Activated T-helper 1 cell treated with anti-CD3 and anti-CD28 coated beads, Interleukin-12 subunit alpha, Interleukin-12 subunit beta, Interleukin-2, Interleukin-4 antibody, amounts not matched to agents 30 ng/mL and 10 ng/mL and 1 ng/mL, durations not matched to agents 14 hours and 24 hours and 36 hours (primary cell): ENCODE results near the gene PSME3. TPM values are rescaled to one million over a fixed set of nuclear protein-coding genes. Genes with fewer than 3 reads are reported as not detected.
A peak's percentile ranks its signal among the peaks of the same experiment; 100 is the strongest.

Experiments used
- DNase-seq: peaks from one replicate; pipeline ENCODE4 v3.0.0; 2021; ENCODE audit warnings: low spot score
- H3K27ac Mint-ChIP-seq: one replicate; pipeline ENCODE4 v1.8.0; 2021; ENCODE audit warnings: mild to moderate bottlenecking, mixed read lengths
- H3K27me3 Mint-ChIP-seq: one replicate; pipeline ENCODE4 v1.8.0; 2022; ENCODE audit warnings: mild to moderate bottlenecking, moderate library complexity, mixed read lengths; ENCODE audit not compliant: insufficient read depth
- H3K36me3 Mint-ChIP-seq: one replicate; pipeline ENCODE4 v1.8.0; 2021; ENCODE audit warnings: low read depth, mixed read lengths
- H3K4me1 Mint-ChIP-seq: one replicate; pipeline ENCODE4 v1.8.0; 2021; ENCODE audit warnings: low read depth, mixed read lengths
- H3K4me3 Mint-ChIP-seq: one replicate; pipeline ENCODE4 v1.8.0; 2021; ENCODE audit warnings: mild to moderate bottlenecking, moderate library complexity, mixed read lengths
- H3K9me3 Mint-ChIP-seq: one replicate; pipeline ENCODE4 v1.8.0; 2021; ENCODE audit warnings: mixed read lengths
- intact Hi-C: fragments of 100-400 bp; cut with micrococcal nuclease; formaldehyde crosslinking; loops from one replicate; pipeline ENCODE4 v1.15.1; 2024
- total RNA-seq: library from RNA; stranded (reverse); gene quantifications from 2 replicates; pipeline ENCODE4 v1.2.3, GENCODE V29; 2022

The PSME3 gene
- 217 and 220 TPM in 2 replicates for total RNA-seq

DNA sequence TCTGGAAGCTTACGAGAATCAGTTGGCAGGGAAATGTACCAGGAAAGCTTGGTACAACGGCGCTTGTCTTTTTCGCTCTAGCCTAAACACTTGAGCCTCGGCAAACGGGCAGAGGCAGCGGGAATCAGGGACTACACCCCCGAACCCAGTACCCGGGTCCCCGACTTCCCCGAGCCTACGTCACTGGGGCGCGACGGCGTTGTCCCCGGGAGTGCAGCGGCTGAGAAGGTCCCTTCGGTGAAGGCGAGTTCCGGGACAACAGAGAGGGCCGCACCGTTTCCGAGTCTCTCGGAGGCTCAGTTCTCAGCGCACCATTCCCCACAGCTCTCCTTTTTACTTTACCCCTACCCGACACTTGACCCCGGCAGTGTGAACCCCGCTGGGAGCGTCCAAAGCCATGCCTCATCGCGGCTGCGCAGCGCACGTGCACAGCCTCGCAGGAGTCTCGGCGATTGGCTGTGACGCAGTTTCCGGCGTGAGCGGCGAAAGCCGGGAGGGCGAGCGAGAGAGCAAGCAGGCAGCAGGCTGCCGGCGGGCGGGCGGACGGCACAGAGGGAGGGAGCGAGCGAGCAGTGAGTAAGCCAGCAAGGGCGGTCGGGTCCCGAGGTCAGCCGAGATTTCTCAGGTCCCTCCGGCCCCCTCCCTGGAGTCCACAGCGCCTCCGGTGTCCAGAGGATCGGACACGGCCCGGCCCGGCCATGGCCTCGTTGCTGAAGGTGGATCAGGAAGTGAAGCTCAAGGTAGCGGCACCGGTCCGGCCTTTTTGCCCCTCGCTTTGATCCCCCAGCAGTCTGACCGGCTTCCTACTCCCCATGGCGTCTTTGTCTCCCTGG, at the start of gene PSME3:
PSME3 (plus strand) TSS at position 464 of the 833 bp plus-strand sequence; CDS start at position 699, 235 bp downstream.
- peaks cover 4% of the 10 kb centered on the region for H3K27me3 Mint-ChIP-seq
- DNase-seq, result peak; percentile 88
- H3K4me3 Mint-ChIP-seq, result peak within 1 kb of the TSS; percentile 90
- peaks cover 23% of the 10 kb centered on the region for H3K4me1 Mint-ChIP-seq
- H3K36me3 Mint-ChIP-seq, result peaks cover 18% of the 10 kb centered on the region
- intact Hi-C loops, result loop anchor here (1.0 to 5.0 kb wide), 5 partner anchors 9 to 337 kb away; partner anchors contain the start of genes BECN1, BRCA1, PSMC3IP and PTGES3L
- H3K27ac Mint-ChIP-seq, result peak within 1 kb of the TSS; percentile 93
- H3K9me3 Mint-ChIP-seq, result no peaks in the 10 kb centered on the region

- Mint-ChIP-seq H3K9me3 (no peaks in the 10 kb centered on the region), H3K27ac (no peak overlapping the region)
These were observed 49.4 kb upstream of the PSME3 start for GRCh38 chr17:42783791-42784138.

GRCh38 chr17:42784409-42784808, 48.8 kb upstream of the PSME3 start:
- peaks cover 71% of the 10 kb centered on the region for H3K27me3 Mint-ChIP-seq
- peaks cover 12% of the 10 kb centered on the region for H3K36me3 Mint-ChIP-seq
- DNase-seq, result no peak
- no peak overlapping the region for H3K27ac Mint-ChIP-seq
- intact Hi-C loops, result loop anchor here (5.0 kb wide), 1 partner anchor 112 kb away; no protein-coding TSS in a partner anchor
- no peaks in the 10 kb centered on the region for H3K9me3 Mint-ChIP-seq
- no peak overlapping the region for H3K4me3 Mint-ChIP-seq
- peaks cover 12% of the 10 kb centered on the region for H3K4me1 Mint-ChIP-seq

More at GRCh38 chr17:42783791-42784138, 49.4 kb upstream of the PSME3 start:
- intact Hi-C loops, result loop anchor here (5.0 kb wide), 1 partner anchor 111 kb away; no protein-coding TSS in a partner anchor
- H3K4me1 Mint-ChIP-seq, result peaks cover 12% of the 10 kb centered on the region
- no peak for DNase-seq
- H3K4me3 Mint-ChIP-seq, result no peak overlapping the region
- H3K27me3 Mint-ChIP-seq, result peaks cover 66% of the 10 kb centered on the region
- peaks cover 17% of the 10 kb centered on the region for H3K36me3 Mint-ChIP-seq

DNA sequence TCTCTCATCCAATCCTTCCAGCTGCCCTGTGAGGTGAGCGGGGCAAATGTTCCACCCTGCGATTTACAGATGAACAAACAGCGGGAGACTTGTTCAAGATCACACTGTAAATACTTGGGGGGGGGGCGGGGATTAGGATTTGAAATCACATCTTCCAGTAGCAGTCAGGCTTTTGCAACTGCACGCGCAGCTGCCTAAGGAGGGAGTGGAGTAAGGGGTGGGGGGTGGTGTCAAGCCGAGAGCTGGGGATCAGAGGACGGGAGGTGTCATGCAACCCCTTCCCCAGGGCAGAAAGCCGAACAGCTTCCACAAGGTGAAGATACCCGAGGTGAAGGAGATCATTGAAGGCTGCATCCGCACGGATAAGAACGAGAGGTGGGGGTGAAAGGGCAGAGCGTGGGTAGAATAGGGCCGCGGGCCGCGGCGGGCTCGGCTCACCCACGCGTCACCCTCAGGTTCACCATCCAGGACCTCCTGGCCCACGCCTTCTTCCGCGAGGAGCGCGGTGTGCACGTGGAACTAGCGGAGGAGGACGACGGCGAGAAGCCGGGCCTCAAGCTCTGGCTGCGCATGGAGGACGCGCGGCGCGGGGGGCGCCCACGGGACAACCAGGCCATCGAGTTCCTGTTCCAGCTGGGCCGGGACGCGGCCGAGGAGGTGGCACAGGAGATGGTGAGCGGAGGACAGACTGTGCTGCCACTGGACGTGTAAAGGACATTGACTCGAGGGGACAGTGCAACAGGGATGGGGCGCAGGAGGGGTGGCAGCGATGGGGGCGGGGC, 48.2 kb upstream of the PSME3 start:
- H3K36me3 Mint-ChIP-seq, result peaks cover 6% of the 10 kb centered on the region
- H3K4me3 Mint-ChIP-seq, result no peak overlapping the region
- no peak overlapping the region for H3K27ac Mint-ChIP-seq
- no peak for DNase-seq
- no peaks in the 10 kb centered on the region for H3K9me3 Mint-ChIP-seq
- H3K27me3 Mint-ChIP-seq, result peaks cover 68% of the 10 kb centered on the region
- H3K4me1 Mint-ChIP-seq, result peaks cover 12% of the 10 kb centered on the region
- intact Hi-C loops, result loop anchor here (5.0 kb wide), 1 partner anchor 113 kb away; no protein-coding TSS in a partner anchor

GRCh38 chr17:42787266-42787665, 45.9 kb upstream of the PSME3 start:
- Mint-ChIP-seq H3K27ac (no peak overlapping the region), H3K9me3 (no peaks in the 10 kb centered on the region), H3K4me1 (peaks cover 12% of the 10 kb centered on the region), H3K4me3 (no peak overlapping the region), H3K27me3 (peaks cover 56% of the 10 kb centered on the region), H3K36me3 (peaks cover 4% of the 10 kb centered on the region)
- intact Hi-C loops, result no loop called here
- no peak for DNase-seq

- H3K9me3 Mint-ChIP-seq, result no peaks in the 10 kb centered on the region
- H3K4me3 Mint-ChIP-seq, result no peak overlapping the region
- intact Hi-C loops, result no loop called here
- DNase-seq, result no peak
- H3K4me1 Mint-ChIP-seq, result peaks cover 5% of the 10 kb centered on the region
- H3K27me3 Mint-ChIP-seq, result peaks cover 18% of the 10 kb centered on the region
- H3K27ac Mint-ChIP-seq, result no peak overlapping the region
- peaks cover 3% of the 10 kb centered on the region for H3K36me3 Mint-ChIP-seq
These were observed 41.2 kb upstream of the PSME3 start for GRCh38 chr17:42791948-42792347.

DNA sequence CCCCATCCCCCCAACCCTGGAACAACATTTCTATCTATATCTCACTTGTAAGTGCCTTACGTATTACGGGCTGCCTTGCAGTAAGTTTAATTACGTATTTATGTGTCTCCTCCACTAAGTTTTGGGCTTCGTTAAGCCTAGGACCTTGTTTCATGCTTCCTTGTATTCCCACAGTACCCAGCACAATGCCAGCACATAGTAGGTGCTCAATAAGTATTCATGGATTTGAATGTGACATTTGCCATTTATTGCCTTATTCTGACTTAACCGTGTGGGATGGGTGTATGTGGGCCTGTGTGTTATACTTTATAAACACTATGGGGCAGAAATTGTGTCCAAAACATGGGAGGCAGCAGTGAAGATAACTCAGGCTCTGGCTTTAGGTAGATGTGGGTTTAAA, 40.7 kb upstream of the PSME3 start:
- DNase-seq, result no peak
- H3K36me3 Mint-ChIP-seq, result peaks cover 3% of the 10 kb centered on the region
- no peak overlapping the region for H3K27ac Mint-ChIP-seq
- no peak overlapping the region for H3K4me3 Mint-ChIP-seq
- peaks cover 17% of the 10 kb centered on the region for H3K27me3 Mint-ChIP-seq
- no peaks in the 10 kb centered on the region for H3K9me3 Mint-ChIP-seq
- intact Hi-C loops, result no loop called here
- peaks cover 8% of the 10 kb centered on the region for H3K4me1 Mint-ChIP-seq

GRCh38 chr17:42795061-42795460, 38.1 kb upstream of the PSME3 start:
- peaks cover 19% of the 10 kb centered on the region for H3K4me1 Mint-ChIP-seq
- H3K27me3 Mint-ChIP-seq, result peaks cover 2% of the 10 kb centered on the region
- H3K27ac Mint-ChIP-seq, result no peak overlapping the region
- intact Hi-C loops, result no loop called here
- no peaks in the 10 kb centered on the region for H3K9me3 Mint-ChIP-seq
- peak overlapping the region; percentile 24 for H3K4me3 Mint-ChIP-seq
- peaks cover 3% of the 10 kb centered on the region for H3K36me3 Mint-ChIP-seq
- DNase-seq, result no peak

- intact Hi-C loops, result no loop called here
- H3K4me3 Mint-ChIP-seq, result no peak overlapping the region
- peaks cover 19% of the 10 kb centered on the region for H3K4me1 Mint-ChIP-seq
- H3K27ac Mint-ChIP-seq, result no peak overlapping the region
- peaks cover 2% of the 10 kb centered on the region for H3K27me3 Mint-ChIP-seq
- peaks cover 3% of the 10 kb centered on the region for H3K36me3 Mint-ChIP-seq
- H3K9me3 Mint-ChIP-seq, result no peaks in the 10 kb centered on the region
- DNase-seq, result no peak
These were observed 37.7 kb upstream of the PSME3 start for GRCh38 chr17:42795465-42795864.

- peaks cover 3% of the 10 kb centered on the region for H3K36me3 Mint-ChIP-seq
- peaks cover 2% of the 10 kb centered on the region for H3K27me3 Mint-ChIP-seq
- no peak overlapping the region for H3K27ac Mint-ChIP-seq
- no peaks in the 10 kb centered on the region for H3K9me3 Mint-ChIP-seq
- peak overlapping the region; percentile 63 for H3K4me3 Mint-ChIP-seq
- no peak for DNase-seq
- intact Hi-C loops, result no loop called here
- peaks cover 19% of the 10 kb centered on the region for H3K4me1 Mint-ChIP-seq
These were observed 37.0 kb upstream of the PSME3 start for GRCh38 chr17:42796066-42796758.

DNA sequence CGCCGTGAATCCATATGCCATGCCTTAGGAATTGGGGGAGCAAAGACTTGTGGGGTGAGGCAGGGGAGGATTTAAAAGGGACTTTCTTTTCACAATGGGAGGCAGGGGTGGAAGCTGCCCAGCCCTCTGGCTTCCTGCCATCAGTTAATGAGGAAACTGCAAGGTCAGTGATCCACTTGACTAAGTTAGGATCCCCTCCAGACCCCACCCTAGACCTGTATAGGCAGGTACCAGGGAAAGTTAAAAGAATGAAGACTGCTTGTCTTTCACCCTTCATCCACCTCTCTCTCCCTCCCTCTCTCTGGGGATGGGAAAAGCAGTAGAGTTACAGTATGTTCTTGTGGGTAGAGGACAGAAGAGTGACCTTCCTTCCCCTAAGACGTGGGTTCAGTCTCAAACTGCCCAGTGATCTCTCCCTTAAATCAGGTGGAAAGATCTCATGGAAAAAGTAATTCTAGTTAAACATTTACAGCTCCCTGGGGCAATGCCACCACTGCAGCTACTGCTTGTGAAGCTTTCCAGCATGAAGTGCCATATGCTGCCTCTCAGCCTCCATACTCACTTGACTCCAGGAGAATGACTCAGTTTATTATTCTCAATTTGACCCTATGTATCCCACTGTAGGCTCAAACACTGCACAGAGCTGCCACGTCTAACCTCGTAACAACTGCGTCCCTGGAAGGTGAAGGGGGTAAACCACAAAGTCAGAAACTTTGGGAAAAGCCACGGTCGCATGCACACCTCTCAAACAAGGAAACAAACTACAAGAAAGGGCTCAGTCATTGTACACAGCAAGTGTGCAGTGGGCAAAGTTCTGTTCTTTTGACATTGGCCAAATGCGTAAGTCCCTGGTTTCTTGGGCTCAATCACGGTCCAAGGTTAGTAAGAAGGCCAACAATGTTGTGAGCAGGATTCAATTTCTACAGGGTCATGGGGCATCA, 35.9 kb upstream of the PSME3 start:
- Mint-ChIP-seq H3K36me3 (peaks cover 3% of the 10 kb centered on the region), H3K9me3 (no peaks in the 10 kb centered on the region), H3K27me3 (peaks cover 3% of the 10 kb centered on the region), H3K4me1 (peaks cover 19% of the 10 kb centered on the region), H3K4me3 (peak overlapping the region; percentile 90), H3K27ac (no peak overlapping the region)
- no peak for DNase-seq
- intact Hi-C loops, result loop anchor here (1.0 kb wide), 3 partner anchors 24 to 76 kb away; partner anchors contain the start of genes BECN1 and VPS25
